ENCODE results near the gene METRN.

GRCh38 chr16:760065-760464 is 45.1 kb downstream of the METRN start:
- no peak for TF ChIP-seq POLR2A (IDR thresholded peaks at IDR 0.05; ENCODE audit: low read length)
- no peak for TF ChIP-seq CTCF (IDR thresholded peaks at IDR 0.05)
- TF ChIP-seq JUN (IDR thresholded peaks at IDR 0.05) = no peak
- TF ChIP-seq NR3C1 (IDR thresholded peaks at IDR 0.05) = no peak
